Calu3 (cell line): ENCODE measurements around the gene CASQ1. TPM values are rescaled to one million over a fixed set of nuclear protein-coding genes. Genes with fewer than 3 reads are reported as not detected.

ENCODE experiments used
- Bru-seq: library from RNA; stranded (reverse); fragments of 400-500 nt; gene quantifications from one replicate; lab custom pipeline; 2021; lab: Mats Ljungman, UMichigan
- BruChase-seq, 2 experiments: library from RNA; stranded (reverse); fragments of 400-500 nt; gene quantifications; one replicate each; lab custom pipeline; 2021; lab: Mats Ljungman, UMichigan
- BruUV-seq: library from RNA; stranded (reverse); fragments of 400-500 nt; replicated peaks from 2 replicates; lab custom pipeline; 2021; lab: Mats Ljungman, UMichigan
- CTCF ChIA-PET: fragments of 300-600 bp; sonication (Branson Sonifier 250); formaldehyde crosslinking; loops from one replicate; lab custom pipeline; 2022; ENCODE audit warnings: antibody characterized with exemption; lab: Charles Lee
- DNase-seq: peaks from one replicate; pipeline ENCODE4 v3.0.0; 2022
- H3K27ac Mint-ChIP-seq: one replicate; pipeline ENCODE4 v1.8.0; 2022; ENCODE audit warnings: mixed read lengths; ENCODE audit not compliant: unreplicated experiment
- H3K27me3 Mint-ChIP-seq: one replicate; pipeline ENCODE4 v1.8.0; 2022; ENCODE audit warnings: mixed read lengths; ENCODE audit not compliant: unreplicated experiment
- H3K36me3 Mint-ChIP-seq: one replicate; pipeline ENCODE4 v1.8.0; 2022; ENCODE audit warnings: mild to moderate bottlenecking, moderate library complexity, mixed read lengths; ENCODE audit not compliant: insufficient read depth, unreplicated experiment
- H3K4me1 Mint-ChIP-seq: one replicate; pipeline ENCODE4 v1.8.0; 2022; ENCODE audit warnings: mild to moderate bottlenecking, low read depth, mixed read lengths; ENCODE audit not compliant: unreplicated experiment
- H3K4me3 Mint-ChIP-seq: one replicate; pipeline ENCODE4 v1.8.0; 2022; ENCODE audit warnings: mild to moderate bottlenecking, low read depth, moderate library complexity, mixed read lengths; ENCODE audit not compliant: unreplicated experiment
- H3K9me3 Mint-ChIP-seq: one replicate; pipeline ENCODE4 v1.8.0; 2022; ENCODE audit warnings: low read depth, mixed read lengths; ENCODE audit not compliant: unreplicated experiment
- CTCF ChIP-seq: fragments of 200-600 bp; IDR thresholded peaks from one replicate; pipeline ENCODE4 v1.8.0; 2022; ENCODE audit warnings: antibody characterized with exemption; ENCODE audit not compliant: unreplicated experiment
- intact Hi-C: fragments of 100-400 bp; cut with micrococcal nuclease; formaldehyde crosslinking; loops from one replicate; pipeline ENCODE4 v1.10.0; 2022; ENCODE audit not compliant: unreplicated experiment
- long read RNA-seq: library from polyadenylated mRNA; stranded (forward); transcript quantifications from one replicate; pipeline ENCODE4 v2.0.0, GENCODE V29; 2022
- total RNA-seq: library from RNA; stranded (reverse); gene quantifications from 2 replicates; pipeline ENCODE4 v1.2.3, GENCODE V29; 2022

The CASQ1 gene
- total RNA-seq (not detected in 2 replicates), Bru-seq, nascent RNA (not detected), BruChase-seq, experiment 1, labeled RNA remaining after a 6-hour chase (not detected), BruChase-seq, experiment 2, labeled RNA remaining after a 2-hour chase (not detected)
- long read RNA-seq, result 0 reads

DNA sequence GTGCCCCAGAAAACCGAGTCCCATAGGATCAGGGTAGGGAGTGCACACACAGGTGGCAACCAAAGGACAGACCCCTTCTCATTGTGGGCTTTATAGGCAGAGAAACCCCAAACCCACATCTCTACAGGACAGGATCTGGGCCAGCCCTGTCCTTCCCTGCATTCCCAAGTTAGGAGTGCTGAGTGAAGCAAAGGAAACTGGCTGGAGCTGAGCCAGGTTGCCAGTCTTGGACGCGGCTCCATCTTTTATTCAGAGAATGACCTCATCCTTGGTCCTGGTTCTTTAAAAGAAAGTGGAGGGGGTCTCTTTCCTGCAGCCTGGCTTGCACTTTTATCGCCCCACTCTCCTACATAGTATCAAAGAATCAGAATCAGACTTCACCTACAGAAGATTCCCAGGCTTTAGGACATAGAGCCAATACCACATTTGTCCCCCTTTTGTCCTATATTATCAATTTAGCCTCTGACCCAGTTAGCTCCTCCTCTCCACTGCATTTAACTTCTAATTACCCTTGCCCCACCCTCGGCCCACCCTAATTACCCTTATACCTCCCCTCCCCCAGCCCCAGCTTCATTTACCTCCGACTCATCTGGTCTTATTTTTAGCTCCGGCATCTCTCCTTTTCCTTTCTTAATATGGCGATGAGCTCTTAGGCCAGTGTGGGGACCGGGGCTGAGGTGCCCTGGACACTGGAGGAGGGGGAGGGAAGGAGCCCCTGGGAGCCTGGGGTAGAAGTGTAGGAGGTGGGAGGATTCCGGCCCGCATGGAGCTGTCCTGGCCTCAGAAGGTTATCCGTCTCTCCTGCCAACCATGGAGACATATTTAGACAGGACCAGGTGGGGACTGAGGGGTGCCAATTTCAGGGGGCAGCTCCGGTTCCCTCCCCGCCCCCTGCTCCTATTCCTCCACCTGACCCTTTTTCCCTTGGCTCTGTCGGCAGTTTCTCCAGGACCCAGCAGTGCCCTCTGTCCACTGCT, at the start of gene CASQ1:
TSS of gene CASQ1 (plus strand) at position 927 of the 977 bp plus-strand sequence. CDS start 177 bp downstream, outside the sequence.
- intact Hi-C loops, result no loop called here
- TF ChIP-seq CTCF, result no peak
- no TSS peak for BruUV-seq
- CTCF ChIA-PET, result interaction anchor here (1.1 to 1.4 kb wide), 5 partner anchors 12 to 186 kb away, joined by 4 to 5 read pairs (median 4); partner anchors contain the start of gene IGSF8
- H3K36me3 Mint-ChIP-seq, result no peaks in the 10 kb centered on the region
- no peak for DNase-seq
- H3K9me3 Mint-ChIP-seq, result no peaks in the 10 kb centered on the region
- H3K4me3 Mint-ChIP-seq, result no peak within 1 kb of the TSS
- no peaks in the 10 kb centered on the region for H3K4me1 Mint-ChIP-seq
- no peak within 1 kb of the TSS for H3K27ac Mint-ChIP-seq
- H3K27me3 Mint-ChIP-seq, result peaks cover 43% of the 10 kb centered on the region

DNA sequence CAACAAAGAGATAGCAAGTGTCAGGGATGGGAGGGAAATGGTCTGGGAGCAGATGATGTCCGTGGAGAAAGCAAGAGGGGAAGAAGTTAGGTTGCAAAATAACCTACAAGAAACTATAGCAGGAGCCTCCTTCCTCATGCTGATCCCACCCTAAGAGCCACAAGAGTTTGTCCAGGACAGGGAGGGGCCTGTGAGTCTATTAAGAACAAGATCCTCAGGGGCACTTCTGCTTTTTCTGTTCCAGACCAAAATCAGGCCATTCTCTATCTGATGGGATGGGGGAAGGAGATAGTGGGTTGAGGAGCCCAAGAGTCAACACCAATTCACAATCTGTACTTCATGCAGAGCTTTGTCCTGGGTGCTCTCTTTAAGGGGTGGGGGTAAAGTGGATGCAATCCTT, 46.7 kb upstream of the CASQ1 start:
- TF ChIP-seq CTCF, result no peak
- no peak for DNase-seq
- Mint-ChIP-seq H3K27me3 (peaks cover 68% of the 10 kb centered on the region), H3K4me3 (no peak overlapping the region), H3K36me3 (no peaks in the 10 kb centered on the region), H3K9me3 (no peaks in the 10 kb centered on the region), H3K4me1 (no peaks in the 10 kb centered on the region), H3K27ac (no peak overlapping the region)
- intact Hi-C loops, result no loop called here
- CTCF ChIA-PET, result no interaction called here
- no TSS peak for BruUV-seq

- Mint-ChIP-seq H3K36me3 (no peaks in the 10 kb centered on the region), H3K4me3 (no peak overlapping the region), H3K9me3 (no peaks in the 10 kb centered on the region), H3K27me3 (peaks cover 56% of the 10 kb centered on the region), H3K4me1 (no peaks in the 10 kb centered on the region), H3K27ac (no peak overlapping the region)
- CTCF ChIA-PET, result no interaction called here
- no peak for TF ChIP-seq CTCF
- BruUV-seq, result no TSS peak
- intact Hi-C loops, result no loop called here
- no peak for DNase-seq
These were observed 45.5 kb upstream of the CASQ1 start for GRCh38 chr1:160144921-160145320.

DNA sequence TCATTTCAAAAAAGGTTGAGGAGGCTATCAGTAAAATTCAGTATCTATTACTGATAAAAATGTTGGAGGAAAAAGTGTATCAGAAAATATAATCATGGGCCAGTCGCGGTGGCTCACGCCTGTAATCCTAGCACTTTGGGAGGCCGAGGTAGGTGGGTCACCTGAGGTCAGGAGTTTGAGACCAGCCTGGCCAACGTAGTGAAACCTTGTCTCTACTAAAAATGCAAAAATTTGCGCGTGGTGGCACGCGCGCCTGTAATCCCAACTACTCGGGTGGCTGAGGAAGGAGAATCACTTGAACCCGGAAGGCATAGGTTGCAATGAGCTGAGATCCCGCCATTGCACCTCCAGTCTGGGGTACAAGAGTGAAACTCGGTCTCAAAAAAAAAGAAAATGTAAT, 44.3 kb upstream of the CASQ1 start:
- BruUV-seq, result no TSS peak
- Mint-ChIP-seq H3K4me1 (no peaks in the 10 kb centered on the region), H3K9me3 (no peaks in the 10 kb centered on the region), H3K27ac (no peak overlapping the region), H3K27me3 (peaks cover 46% of the 10 kb centered on the region), H3K4me3 (no peak overlapping the region), H3K36me3 (no peaks in the 10 kb centered on the region)
- no peak for DNase-seq
- CTCF ChIA-PET, result no interaction called here
- TF ChIP-seq CTCF, result no peak
- intact Hi-C loops, result no loop called here
